Measurements from ENCODE around the gene CDC27. TPM values are rescaled to one million over a fixed set of nuclear protein-coding genes. Genes with fewer than 3 reads are reported as not detected.

Gene CDC27
- total RNA-seq, 1 experiment from 2014 or later, result 97.5 TPM

- intact Hi-C loops (cut with micrococcal nuclease; ENCODE audit: unreplicated experiment), result no loop called here
- Histone ChIP-seq H3K9me3 (ENCODE audit: control insufficient read depth, insufficient read depth, low read depth, low read length) (no peaks in the 10 kb centered on the region), H3K4me3 (ENCODE audit: low read depth in 2 of 2, low read length in 2 of 2) (peak overlapping the region; percentile 58 to 70), H3K27ac (ENCODE audit: low read length) (peak overlapping the region; percentile 57; the same call in 1 of the 2 replicates), H3K27me3 (ENCODE audit: control insufficient read depth, insufficient read depth, low read length) (no peaks in the 10 kb centered on the region), H3K4me1 (ENCODE audit: control insufficient read depth, insufficient read depth, low read length) (no peaks in the 10 kb centered on the region), H3K36me3 (ENCODE audit: control insufficient read depth, insufficient read depth, low read length) (no peaks in the 10 kb centered on the region; the same call in 1 of the 2 replicates)
- ATAC-seq (peak; percentile 100), DNase-seq (ENCODE audit: low read depth, low spot score) (peak; percentile 52)
- POLR2A ChIA-PET, result no interaction called here
- BruUV-seq (replicated peaks), result no TSS peak
- TF ChIP-seq, protein P1, sequence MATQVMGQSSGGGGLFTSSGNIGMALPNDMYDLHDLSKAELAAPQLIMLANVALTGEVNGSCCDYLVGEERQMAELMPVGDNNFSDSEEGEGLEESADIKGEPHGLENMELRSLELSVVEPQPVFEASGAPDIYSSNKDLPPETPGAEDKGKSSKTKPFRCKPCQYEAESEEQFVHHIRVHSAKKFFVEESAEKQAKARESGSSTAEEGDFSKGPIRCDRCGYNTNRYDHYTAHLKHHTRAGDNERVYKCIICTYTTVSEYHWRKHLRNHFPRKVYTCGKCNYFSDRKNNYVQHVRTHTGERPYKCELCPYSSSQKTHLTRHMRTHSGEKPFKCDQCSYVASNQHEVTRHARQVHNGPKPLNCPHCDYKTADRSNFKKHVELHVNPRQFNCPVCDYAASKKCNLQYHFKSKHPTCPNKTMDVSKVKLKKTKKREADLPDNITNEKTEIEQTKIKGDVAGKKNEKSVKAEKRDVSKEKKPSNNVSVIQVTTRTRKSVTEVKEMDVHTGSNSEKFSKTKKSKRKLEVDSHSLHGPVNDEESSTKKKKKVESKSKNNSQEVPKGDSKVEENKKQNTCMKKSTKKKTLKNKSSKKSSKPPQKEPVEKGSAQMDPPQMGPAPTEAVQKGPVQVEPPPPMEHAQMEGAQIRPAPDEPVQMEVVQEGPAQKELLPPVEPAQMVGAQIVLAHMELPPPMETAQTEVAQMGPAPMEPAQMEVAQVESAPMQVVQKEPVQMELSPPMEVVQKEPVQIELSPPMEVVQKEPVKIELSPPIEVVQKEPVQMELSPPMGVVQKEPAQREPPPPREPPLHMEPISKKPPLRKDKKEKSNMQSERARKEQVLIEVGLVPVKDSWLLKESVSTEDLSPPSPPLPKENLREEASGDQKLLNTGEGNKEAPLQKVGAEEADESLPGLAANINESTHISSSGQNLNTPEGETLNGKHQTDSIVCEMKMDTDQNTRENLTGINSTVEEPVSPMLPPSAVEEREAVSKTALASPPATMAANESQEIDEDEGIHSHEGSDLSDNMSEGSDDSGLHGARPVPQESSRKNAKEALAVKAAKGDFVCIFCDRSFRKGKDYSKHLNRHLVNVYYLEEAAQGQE (IDR thresholded peaks at IDR 0.05; ENCODE audit: insufficient read depth in 1 of 2, low read depth in 2 of 2, low read length in 1 of 2), result no peak
- TF ChIP-seq, protein P2, sequence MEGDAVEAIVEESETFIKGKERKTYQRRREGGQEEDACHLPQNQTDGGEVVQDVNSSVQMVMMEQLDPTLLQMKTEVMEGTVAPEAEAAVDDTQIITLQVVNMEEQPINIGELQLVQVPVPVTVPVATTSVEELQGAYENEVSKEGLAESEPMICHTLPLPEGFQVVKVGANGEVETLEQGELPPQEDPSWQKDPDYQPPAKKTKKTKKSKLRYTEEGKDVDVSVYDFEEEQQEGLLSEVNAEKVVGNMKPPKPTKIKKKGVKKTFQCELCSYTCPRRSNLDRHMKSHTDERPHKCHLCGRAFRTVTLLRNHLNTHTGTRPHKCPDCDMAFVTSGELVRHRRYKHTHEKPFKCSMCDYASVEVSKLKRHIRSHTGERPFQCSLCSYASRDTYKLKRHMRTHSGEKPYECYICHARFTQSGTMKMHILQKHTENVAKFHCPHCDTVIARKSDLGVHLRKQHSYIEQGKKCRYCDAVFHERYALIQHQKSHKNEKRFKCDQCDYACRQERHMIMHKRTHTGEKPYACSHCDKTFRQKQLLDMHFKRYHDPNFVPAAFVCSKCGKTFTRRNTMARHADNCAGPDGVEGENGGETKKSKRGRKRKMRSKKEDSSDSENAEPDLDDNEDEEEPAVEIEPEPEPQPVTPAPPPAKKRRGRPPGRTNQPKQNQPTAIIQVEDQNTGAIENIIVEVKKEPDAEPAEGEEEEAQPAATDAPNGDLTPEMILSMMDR (IDR thresholded peaks at IDR 0.05), result no peak
- TF ChIP-seq POLR2AphosphoS5 (IDR thresholded peaks at IDR 0.05; ENCODE audit: low read depth, low read length) (0 out of 2 replicates have a peak, but pooled peaks have one; percentile 29), TCF7L2 (IDR thresholded peaks at IDR 0.05; ENCODE audit: low read depth, low read length) (no peak), SIN3A (IDR thresholded peaks at IDR 0.05; ENCODE audit: borderline replicate concordance, insufficient read depth, low read depth, low read length) (no peak)
- in situ Hi-C loops (cut with HindIII; ENCODE audit: low pct_unique_long_range_greater_than_20kb, low sequenced_read_pairs), result no loop called here
- CTCF ChIA-PET, result no interaction called here
Measured at GRCh38 chr17:47099987-47100711, 88.9 kb downstream of the CDC27 start.

GRCh38 chr17:47099451-47099986 is 89.6 kb downstream of the CDC27 start:
- in situ Hi-C loops (cut with HindIII; ENCODE audit: low pct_unique_long_range_greater_than_20kb, low sequenced_read_pairs), result no loop called here
- DNase-seq (ENCODE audit: low read depth, low spot score), result no peak
- peak overlapping the region; percentile 59 for H3K27ac ChIP-seq (ENCODE audit: low read length)
- no peaks in the 10 kb centered on the region for H3K9me3 ChIP-seq (ENCODE audit: control insufficient read depth, insufficient read depth, low read depth, low read length)
- H3K27me3 ChIP-seq (ENCODE audit: control insufficient read depth, insufficient read depth, low read length), result no peaks in the 10 kb centered on the region
- no peaks in the 10 kb centered on the region; the same call in 1 of the 2 replicates for H3K36me3 ChIP-seq (ENCODE audit: control insufficient read depth, insufficient read depth, low read length)
- H3K4me3 ChIP-seq (ENCODE audit: low read depth in 2 of 2, low read length in 2 of 2), result peak overlapping the region; percentile 58 to 70
- POLR2A ChIA-PET, result interaction anchor here (0.6 kb wide), 1 partner anchor 839 kb away, joined by 6 read pairs; no protein-coding TSS in a partner anchor
- TF ChIP-seq SIN3A (IDR thresholded peaks at IDR 0.05; ENCODE audit: borderline replicate concordance, insufficient read depth, low read depth, low read length) (no peak), TCF7L2 (IDR thresholded peaks at IDR 0.05; ENCODE audit: low read depth, low read length) (no peak), POLR2AphosphoS5 (IDR thresholded peaks at IDR 0.05; ENCODE audit: low read depth, low read length) (no peak)
- TF ChIP-seq, protein P2 (IDR thresholded peaks at IDR 0.05), result no peak
- TF ChIP-seq, protein P1 (IDR thresholded peaks at IDR 0.05; ENCODE audit: insufficient read depth in 1 of 2, low read depth in 2 of 2, low read length in 1 of 2), result no peak
- CTCF ChIA-PET, result no interaction called here
- intact Hi-C loops (cut with micrococcal nuclease; ENCODE audit: unreplicated experiment), result no loop called here
- BruUV-seq (replicated peaks), result no TSS peak
- ATAC-seq, result no peak
- H3K4me1 ChIP-seq (ENCODE audit: control insufficient read depth, insufficient read depth, low read length), result no peaks in the 10 kb centered on the region

All from Panc1 (cell line).